ENCODE data around the gene TMEM37. TPM values are rescaled to one million over a fixed set of nuclear protein-coding genes. Genes with fewer than 3 reads are reported as not detected.
A peak's percentile ranks its signal among the peaks of the same experiment; 100 is the strongest.

The TMEM37 gene
- total and polyA plus RNA-seq, 2 of the 13 experiments (the other 11 are each of a cell fraction or from before 2014, with no cell fraction given): 37.7 to 115 TPM

- TF ChIP-seq ARID3A (IDR thresholded peaks at IDR 0.05; ENCODE audit: low read depth, low read length): no peak
- no peak for TF ChIP-seq ZNF850 (CRISPR knock-in tag; conservative IDR thresholded peaks at IDR 0.05)
- no peak for TF ChIP-seq BCLAF1 (IDR thresholded peaks at IDR 0.05)
- TF ChIP-seq ZNF20 (CRISPR knock-in tag; IDR thresholded peaks at IDR 0.05): no peak
- no peak for TF ChIP-seq TBX3 (IDR thresholded peaks at IDR 0.05; ENCODE audit: borderline replicate concordance)
- TF ChIP-seq HNF4A (CRISPR knock-in tag; IDR thresholded peaks at IDR 0.05): peak; percentile 89
- no peak; the same call in 1 of the 2 replicates for TF ChIP-seq ZSCAN29 (CRISPR knock-in tag; conservative IDR thresholded peaks at IDR 0.05)
- no peak for TF ChIP-seq JUND (CRISPR knock-in tag; IDR thresholded peaks at IDR 0.05)
- TF ChIP-seq ARNTL (CRISPR knock-in tag; IDR thresholded peaks at IDR 0.05): peak; percentile 47; the same call in 1 of the 2 replicates
- no peak for TF ChIP-seq ZNF264 (CRISPR knock-in tag; IDR thresholded peaks at IDR 0.05)
- TF ChIP-seq RCOR2 (CRISPR knock-in tag; IDR thresholded peaks at IDR 0.05): peak; percentile 52; the same call in 1 of the 2 replicates
- TF ChIP-seq ZBTB7A (CRISPR knock-in tag; IDR thresholded peaks at IDR 0.05): no peak
- TF ChIP-seq HOXA3 (CRISPR knock-in tag; IDR thresholded peaks at IDR 0.05): peak; percentile 48; the same call in 1 of the 2 replicates
- no peak for TF ChIP-seq GATAD1 (CRISPR knock-in tag; IDR thresholded peaks at IDR 0.05)
- TF ChIP-seq TCF7L2 (IDR thresholded peaks at IDR 0.05; ENCODE audit: low read depth, low read length): no peak
- no peak for TF ChIP-seq TRAFD1 (CRISPR knock-in tag; IDR thresholded peaks at IDR 0.05; ENCODE audit: borderline replicate concordance)
- no peak for TF ChIP-seq ZNF143 (CRISPR knock-in tag; IDR thresholded peaks at IDR 0.05)
- TF ChIP-seq TEF (CRISPR knock-in tag; IDR thresholded peaks at IDR 0.05): no peak
- no peak for TF ChIP-seq ZNF660 (CRISPR knock-in tag; IDR thresholded peaks at IDR 0.05; ENCODE audit: borderline replicate concordance, low read depth)
- TF ChIP-seq HMG20A (CRISPR knock-in tag; IDR thresholded peaks at IDR 0.05; ENCODE audit: borderline replicate concordance): peak; percentile 60; the same call in 1 of the 2 replicates
- TF ChIP-seq ZNF441 (CRISPR knock-in tag; IDR thresholded peaks at IDR 0.05; ENCODE audit: borderline replicate concordance): peak; percentile 49; the same call in 1 of the 2 replicates
These were observed 2.1 kb downstream of the TMEM37 start (continued) for GRCh38 chr2:119433636-119434327.

Data from HepG2 (cell line).